MCF 10A (cell line): Measurements from ENCODE around the gene LCLAT1. TPM values are rescaled to one million over a fixed set of nuclear protein-coding genes. Genes with fewer than 3 reads are reported as not detected.

Experiments used
- BruUV-seq: library from RNA; stranded (reverse); fragments of 400-500 nt; replicated peaks from 2 replicates; lab custom pipeline; 2021; lab: Mats Ljungman, UMichigan
- CTCF ChIA-PET: fragments of 300-600 bp; sonication (Branson Sonifier 250); formaldehyde crosslinking; extraction: SDS; loops from one replicate; lab custom pipeline; 2021; ENCODE audit warnings: antibody characterized with exemption, inconsistent platforms; lab: Yijun Ruan, JAX
- POLR2A ChIA-PET: fragments of 300-600, 350-650 bp; sonication (Branson Sonifier 250); formaldehyde crosslinking; extraction: SDS; loops from one replicate; lab custom pipeline; 2020; ENCODE audit warnings: antibody characterized with exemption, inconsistent platforms; lab: Yijun Ruan, JAX
- DNase-seq: peaks from one replicate; pipeline ENCODE4 v3.0.0-alpha.2; 2018; ENCODE audit not compliant: unreplicated experiment
- H3K27ac Mint-ChIP-seq: one replicate; pipeline ENCODE4 v1.8.0; 2022; ENCODE audit warnings: mild to moderate bottlenecking, low read depth, mixed read lengths; ENCODE audit not compliant: unreplicated experiment
- H3K27me3 Mint-ChIP-seq: one replicate; pipeline ENCODE4 v1.8.0; 2022; ENCODE audit warnings: mixed read lengths; ENCODE audit not compliant: insufficient read depth, unreplicated experiment
- H3K36me3 Mint-ChIP-seq: one replicate; pipeline ENCODE4 v1.8.0; 2022; ENCODE audit warnings: mild to moderate bottlenecking, moderate library complexity, mixed read lengths; ENCODE audit not compliant: insufficient read depth, unreplicated experiment
- H3K4me1 Mint-ChIP-seq: one replicate; pipeline ENCODE4 v1.8.0; 2022; ENCODE audit warnings: mixed read lengths; ENCODE audit not compliant: insufficient read depth, unreplicated experiment
- H3K4me3 Mint-ChIP-seq: one replicate; pipeline ENCODE4 v1.8.0; 2022; ENCODE audit warnings: mild to moderate bottlenecking, moderate library complexity, mixed read lengths; ENCODE audit not compliant: unreplicated experiment
- H3K9me3 Mint-ChIP-seq: one replicate; pipeline ENCODE4 v1.8.0; 2022; ENCODE audit warnings: mixed read lengths; ENCODE audit not compliant: unreplicated experiment
- intact Hi-C: fragments of 100-400 bp; cut with micrococcal nuclease; formaldehyde crosslinking; loops from 2 replicates; pipeline ENCODE4 v1.14.1; 2022
- total RNA-seq: library from RNA; stranded (reverse); gene quantifications from 2 replicates; pipeline ENCODE4 v1.2.3, GENCODE V29; 2022
- TF ChIP-seq, protein P1 (sequence below): fragments of 200-600 bp; IDR thresholded peaks from one replicate; pipeline ENCODE4 v1.8.0; 2022; ENCODE audit warnings: antibody characterized with exemption, mild to moderate bottlenecking; ENCODE audit not compliant: unreplicated experiment

The LCLAT1 gene
- total RNA-seq, 1 experiment from 2014 or later: 27.5 TPM

DNA sequence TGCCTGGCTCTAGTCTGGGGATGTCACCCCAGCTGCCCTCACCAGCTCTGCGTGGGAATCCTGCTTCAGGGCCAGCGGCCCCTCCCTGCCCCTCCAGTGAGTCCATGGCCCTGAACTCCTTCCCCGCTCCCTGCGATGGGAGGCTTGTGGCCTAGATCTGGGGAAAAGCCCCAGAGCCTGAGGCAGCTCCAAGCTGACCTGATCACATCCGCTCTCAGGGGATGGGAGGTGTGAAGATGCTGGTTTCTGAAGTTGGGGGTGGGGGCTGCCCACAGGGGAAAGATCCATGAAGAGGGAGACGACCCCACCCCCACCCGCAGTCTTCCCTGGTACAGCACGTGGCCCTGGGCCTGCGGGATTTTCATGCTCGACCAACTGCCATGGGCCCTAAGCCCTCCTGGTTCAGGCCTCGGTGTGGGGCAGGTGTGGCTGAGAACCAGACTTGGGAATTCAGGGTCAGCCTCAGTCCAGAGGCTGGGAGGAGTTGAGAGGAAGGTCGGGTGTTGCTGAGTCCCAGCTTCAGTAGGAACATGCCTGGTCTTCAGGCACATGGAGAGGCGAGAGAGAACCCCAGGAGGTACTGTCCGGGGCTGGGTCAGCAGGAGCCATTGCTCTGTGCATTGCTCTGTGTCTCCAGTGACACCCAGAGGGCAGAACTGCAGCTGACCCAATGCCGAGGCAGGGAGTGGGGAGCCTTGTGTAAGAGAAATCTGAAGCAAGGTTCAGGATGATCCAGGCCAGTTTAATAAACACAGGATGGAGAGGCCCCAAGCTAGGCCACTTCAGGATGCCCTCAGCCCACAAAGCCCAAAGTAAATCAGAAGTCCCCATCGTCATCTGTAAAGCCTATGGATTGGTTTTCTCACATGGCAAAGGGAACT is 245.1 kb downstream of the LCLAT1 start:
- BruUV-seq: no TSS peak
- peak; percentile 29 for DNase-seq
- TF ChIP-seq, protein P1, sequence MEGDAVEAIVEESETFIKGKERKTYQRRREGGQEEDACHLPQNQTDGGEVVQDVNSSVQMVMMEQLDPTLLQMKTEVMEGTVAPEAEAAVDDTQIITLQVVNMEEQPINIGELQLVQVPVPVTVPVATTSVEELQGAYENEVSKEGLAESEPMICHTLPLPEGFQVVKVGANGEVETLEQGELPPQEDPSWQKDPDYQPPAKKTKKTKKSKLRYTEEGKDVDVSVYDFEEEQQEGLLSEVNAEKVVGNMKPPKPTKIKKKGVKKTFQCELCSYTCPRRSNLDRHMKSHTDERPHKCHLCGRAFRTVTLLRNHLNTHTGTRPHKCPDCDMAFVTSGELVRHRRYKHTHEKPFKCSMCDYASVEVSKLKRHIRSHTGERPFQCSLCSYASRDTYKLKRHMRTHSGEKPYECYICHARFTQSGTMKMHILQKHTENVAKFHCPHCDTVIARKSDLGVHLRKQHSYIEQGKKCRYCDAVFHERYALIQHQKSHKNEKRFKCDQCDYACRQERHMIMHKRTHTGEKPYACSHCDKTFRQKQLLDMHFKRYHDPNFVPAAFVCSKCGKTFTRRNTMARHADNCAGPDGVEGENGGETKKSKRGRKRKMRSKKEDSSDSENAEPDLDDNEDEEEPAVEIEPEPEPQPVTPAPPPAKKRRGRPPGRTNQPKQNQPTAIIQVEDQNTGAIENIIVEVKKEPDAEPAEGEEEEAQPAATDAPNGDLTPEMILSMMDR: peak; percentile 36
- ChIA-PET POLR2A (no interaction called here), CTCF (interaction anchor here (0.6 to 5.1 kb wide), 8 partner anchors 14 to 527 kb away, joined by 3 to 37 read pairs (median 14); no protein-coding TSS in a partner anchor)
- H3K27me3 Mint-ChIP-seq: peaks cover 17% of the 10 kb centered on the region
- no peak overlapping the region for H3K4me3 Mint-ChIP-seq
- H3K9me3 Mint-ChIP-seq: no peaks in the 10 kb centered on the region
- no peaks in the 10 kb centered on the region for H3K36me3 Mint-ChIP-seq
- no peak overlapping the region for H3K27ac Mint-ChIP-seq
- no peaks in the 10 kb centered on the region for H3K4me1 Mint-ChIP-seq
- intact Hi-C loops: no loop called here

DNA sequence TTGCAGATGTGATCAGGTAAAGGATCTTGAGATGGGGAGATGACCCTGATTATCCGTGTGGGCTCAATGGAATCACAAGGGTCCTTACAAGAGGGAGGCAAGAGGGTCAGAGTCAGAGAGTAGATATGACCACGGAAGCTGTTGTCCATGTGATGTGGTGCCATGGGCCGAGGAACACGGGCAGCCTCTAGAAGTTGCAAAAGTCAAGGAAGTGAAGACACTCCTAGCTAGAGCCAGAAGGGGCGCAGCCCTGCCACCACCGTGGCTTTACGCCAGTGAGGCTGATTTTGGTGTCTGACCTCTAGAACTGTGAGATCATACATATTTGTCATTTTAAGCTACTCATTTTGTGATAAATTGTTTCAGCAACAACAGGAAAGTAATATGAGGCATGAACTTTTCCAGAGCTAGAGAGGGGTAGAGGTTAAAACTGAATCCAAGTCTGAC is 245.8 kb downstream of the LCLAT1 start:
- CTCF ChIA-PET: interaction anchor here (0.9 to 5.1 kb wide), 5 partner anchors 13 to 528 kb away, joined by 3 to 37 read pairs (median 32); no protein-coding TSS in a partner anchor
- Mint-ChIP-seq H3K27me3 (peaks cover 17% of the 10 kb centered on the region), H3K4me1 (no peaks in the 10 kb centered on the region), H3K36me3 (peaks cover 2% of the 10 kb centered on the region), H3K27ac (no peak overlapping the region), H3K9me3 (no peaks in the 10 kb centered on the region), H3K4me3 (no peak overlapping the region)
- intact Hi-C loops: no loop called here
- no peak for DNase-seq
- TF ChIP-seq, protein P1: no peak
- no TSS peak for BruUV-seq
- POLR2A ChIA-PET: no interaction called here

Other genes with a start within 250 kb of the LCLAT1 start
- gene LBH, start 215.7 kb upstream of the LCLAT1 start, total RNA-seq: 1.1 and 1.7 TPM in 2 replicates